IMR-90 (cell line): Measurements from ENCODE around the gene GNE. TPM values are rescaled to one million over a fixed set of nuclear protein-coding genes. Genes with fewer than 3 reads are reported as not detected.

Experiments used
- ATAC-seq: fragments of 200-7000 bp; cut with Tn5 transposase; 2 replicates; pipeline ENCODE4 v1.9.1; 2020; ENCODE audit warnings: low read depth, mild to moderate bottlenecking, moderate library complexity
- BruUV-seq: library from RNA; stranded (reverse); fragments of 400-500 nt; replicated peaks from 2 replicates; lab custom pipeline; 2021; lab: Mats Ljungman, UMichigan
- CTCF ChIA-PET: fragments of 300-600 bp; formaldehyde crosslinking; extraction: SDS; loops from one replicate; lab custom pipeline; 2021; ENCODE audit warnings: antibody characterized with exemption; lab: Yijun Ruan, JAX
- POLR2A ChIA-PET: fragments of 300-600 bp; sonication (Branson Sonifier 250); formaldehyde crosslinking; loops from one replicate; lab custom pipeline; 2022; ENCODE audit warnings: antibody characterized with exemption; ENCODE audit not compliant: unreplicated experiment; lab: Charles Lee
- DNase-seq: peaks from one replicate; pipeline ENCODE4 v3.0.0; 2013
- H2AFZ ChIP-seq: replicated peaks from 2 replicates; pipeline ENCODE3; 2013; ENCODE audit warnings: low read length, mild to moderate bottlenecking; ENCODE audit not compliant: poor library complexity
- H2AK5ac ChIP-seq: 2 replicates; pipeline ENCODE4 v1.6.1; 2013; ENCODE audit warnings: low read depth, low read length, inconsistent platforms
- H2AK9ac ChIP-seq: replicated peaks from 2 replicates; pipeline ENCODE3; 2013; ENCODE audit warnings: mild to moderate bottlenecking, low read depth, low read length, moderate library complexity; ENCODE audit not compliant: poor library complexity
- H2BK120ac ChIP-seq: 2 replicates; pipeline ENCODE4 v1.6.1; 2013; ENCODE audit warnings: low read depth, low read length, inconsistent platforms
- H2BK15ac ChIP-seq: 3 replicates; pipeline ENCODE4 v1.6.1; 2013; ENCODE audit warnings: low read depth, low read length, inconsistent platforms
- H2BK20ac ChIP-seq: 2 replicates; pipeline ENCODE4 v1.6.1; 2013; ENCODE audit warnings: low read depth, mild to moderate bottlenecking, inconsistent platforms, low read length, moderate library complexity
- H2BK5ac ChIP-seq: 2 replicates; pipeline ENCODE4 v1.6.1; 2013; ENCODE audit warnings: mild to moderate bottlenecking, low read depth, low read length, inconsistent platforms; ENCODE audit not compliant: poor library complexity, severe bottlenecking
- H3K14ac ChIP-seq: replicated peaks from 2 replicates; pipeline ENCODE4 v1.6.1; 2013; ENCODE audit warnings: low read depth, low read length, inconsistent platforms
- H3K18ac ChIP-seq: 2 replicates; pipeline ENCODE4 v1.6.1; 2013; ENCODE audit warnings: low read depth, low read length, control low read depth
- H3K23ac ChIP-seq: 2 replicates; pipeline ENCODE4 v1.6.1; 2013; ENCODE audit warnings: low read depth, low read length, inconsistent platforms
- H3K27ac ChIP-seq: 2 replicates; pipeline ENCODE4 v1.5.1; 2013; ENCODE audit warnings: mild to moderate bottlenecking, control low read depth, low read length; ENCODE audit not compliant: insufficient read depth
- H3K27me3 ChIP-seq: 2 replicates; pipeline ENCODE4 v1.6.1; 2013; ENCODE audit warnings: low read length; ENCODE audit not compliant: control insufficient read depth, insufficient read depth
- H3K36me3 ChIP-seq: 2 replicates; pipeline ENCODE4 v1.6.1; 2013; ENCODE audit warnings: low read length, mixed read lengths; ENCODE audit not compliant: control insufficient read depth, insufficient read depth
- H3K4ac ChIP-seq: 2 replicates; pipeline ENCODE4 v1.6.1; 2013; ENCODE audit warnings: low read depth, low read length, inconsistent platforms
- H3K4me1 ChIP-seq: 2 replicates; pipeline ENCODE4 v1.6.1; 2013; ENCODE audit warnings: low read length, mixed read lengths; ENCODE audit not compliant: control insufficient read depth, insufficient read depth
- H3K4me2 ChIP-seq: 2 replicates; pipeline ENCODE4 v1.6.1; 2013; ENCODE audit warnings: low read depth, mild to moderate bottlenecking, control low read depth, low read length, moderate library complexity
- H3K4me3 ChIP-seq: 2 replicates; pipeline ENCODE4 v1.5.1; 2013; ENCODE audit warnings: low read depth, mild to moderate bottlenecking, control low read depth, low read length, moderate library complexity; ENCODE audit not compliant: insufficient read depth
- H3K56ac ChIP-seq: 2 replicates; pipeline ENCODE4 v1.6.1; 2013; ENCODE audit warnings: low read length, inconsistent platforms; ENCODE audit not compliant: insufficient read depth; ENCODE audit errors: extremely low read depth
- H3K79me1 ChIP-seq, 2 experiments: 2 replicates each; pipeline ENCODE4 v1.6.1; 2013; ENCODE audit warnings: low read length in 2 of 2, inconsistent platforms in 1 of 2, low read depth in 1 of 2
- H3K9ac ChIP-seq: 2 replicates; pipeline ENCODE4 v1.6.1; 2013; ENCODE audit warnings: low read depth, low read length, control low read depth
- H3K9me1 ChIP-seq: 2 replicates; pipeline ENCODE4 v1.6.1; 2013; ENCODE audit warnings: low read length, inconsistent platforms; ENCODE audit not compliant: insufficient read depth
- H3K9me3 ChIP-seq: 2 replicates; pipeline ENCODE4 v1.6.1; 2013; ENCODE audit warnings: low read length; ENCODE audit not compliant: control insufficient read depth, insufficient read depth
- H4K20me1 ChIP-seq: 2 replicates; pipeline ENCODE4 v1.6.1; 2013; ENCODE audit warnings: low read length, inconsistent platforms; ENCODE audit not compliant: insufficient read depth
- H4K5ac ChIP-seq: 2 replicates; pipeline ENCODE4 v1.6.1; 2013; ENCODE audit warnings: mild to moderate bottlenecking, low read depth, low read length, control low read depth
- H4K8ac ChIP-seq, 2 experiments: 2 replicates each; pipeline ENCODE4 v1.6.1; 2013; ENCODE audit warnings: low read depth in 2 of 2, low read length in 2 of 2, control low read depth in 1 of 2, inconsistent platforms in 1 of 2
- H4K91ac ChIP-seq: 2 replicates; pipeline ENCODE4 v1.6.1; 2013; ENCODE audit warnings: low read depth, low read length, inconsistent platforms; ENCODE audit not compliant: insufficient read depth
- BHLHE40 ChIP-seq: fragments of 150-350 bp; IDR thresholded peaks from 2 replicates; pipeline ENCODE4 v1.6.1; 2016; ENCODE audit warnings: mild to moderate bottlenecking, low read depth, low read length
- CEBPB ChIP-seq: IDR thresholded peaks from 2 replicates; pipeline ENCODE4 v1.6.1; 2012; ENCODE audit warnings: low read depth, low read length, improper control_type of control experiment
- CHD1 ChIP-seq: IDR thresholded peaks from 2 replicates; pipeline ENCODE4 v1.6.1; 2012; ENCODE audit warnings: low read depth, low read length, improper control_type of control experiment
- MAFK ChIP-seq: IDR thresholded peaks from 2 replicates; pipeline ENCODE4 v1.6.1; 2012; ENCODE audit warnings: low read depth, low read length, improper control_type of control experiment
- MAZ ChIP-seq: IDR thresholded peaks from 2 replicates; pipeline ENCODE4 v1.6.1; 2012; ENCODE audit warnings: low read depth, mild to moderate bottlenecking, low read length, improper control_type of control experiment, moderate library complexity, borderline replicate concordance
- MXI1 ChIP-seq: IDR thresholded peaks from 2 replicates; pipeline ENCODE4 v1.6.1; 2012; ENCODE audit warnings: low read depth, mild to moderate bottlenecking, low read length, moderate library complexity, borderline replicate concordance
- NFE2L2 ChIP-seq: fragments of 150-350 bp; IDR thresholded peaks from 2 replicates; pipeline ENCODE4 v1.6.1; 2016; ENCODE audit warnings: low read depth, mild to moderate bottlenecking, low read length
- POLR2A ChIP-seq: IDR thresholded peaks from 2 replicates; pipeline ENCODE4 v1.6.1; 2012; ENCODE audit warnings: mild to moderate bottlenecking, low read depth, low read length
- RAD21 ChIP-seq: IDR thresholded peaks from 2 replicates; pipeline ENCODE4 v1.6.1; 2012; ENCODE audit warnings: low read length, improper control_type of control experiment
- RCOR1 ChIP-seq: IDR thresholded peaks from 2 replicates; pipeline ENCODE4 v1.6.1; 2012; ENCODE audit warnings: mild to moderate bottlenecking, low read length, improper control_type of control experiment; ENCODE audit not compliant: insufficient replicate concordance
- RFX5 ChIP-seq: IDR thresholded peaks from 2 replicates; pipeline ENCODE4 v1.8.0; 2012; ENCODE audit warnings: low read depth, mild to moderate bottlenecking, low read length, moderate library complexity
- SMC3 ChIP-seq: fragments of 150-350 bp; IDR thresholded peaks from 2 replicates; pipeline ENCODE4 v1.6.1; 2016; ENCODE audit warnings: low read depth, mild to moderate bottlenecking, antibody characterized with exemption, low read length, moderate library complexity
- WGBS, 2 experiments: methylation state at CpG; one replicate each; pipeline versions ENCODE4 v1.1.5 to v1.1.7; 2013; ENCODE audit warnings: missing lambda C conversion rate in 2 of 2; ENCODE audit not compliant: insufficient read length in 1 of 2; ENCODE audit errors: extremely low coverage in 2 of 2; 5-methylcytosine and 5-hydroxymethylcytosine counted together
- dilution Hi-C: fragments of 300-500 bp; cut with HindIII; formaldehyde crosslinking; loops from one replicate; pipeline ENCODE4 v1.14.3; 2018; ENCODE audit warnings: low sequenced_read_pairs; ENCODE audit not compliant: unreplicated experiment
- in situ Hi-C: fragments of 300-500 bp; cut with MboI; formaldehyde crosslinking; loops from 3 replicates; pipeline ENCODE4 v1.14.3; 2019; ENCODE audit warnings: low sequenced_read_pairs, inconsistent platforms, mixed read lengths
- intact Hi-C: fragments of 100-400 bp; cut with micrococcal nuclease; formaldehyde crosslinking; loops from 2 replicates; pipeline ENCODE4 v1.10.0; 2022
- polyA plus RNA-seq, 3 experiments: library from polyadenylated mRNA; depleted of rRNA; stranded (reverse); fragments of >200 nt; gene quantifications; 2 replicates each; pipeline ENCODE4 v1.2.3, GENCODE V29; 2012; ENCODE audit warnings: low replicate concordance in 1 of 3
- total RNA-seq: library from RNA; depleted of rRNA; stranded (reverse); fragments of >200 nt; gene quantifications from 2 replicates; pipeline ENCODE4 v1.2.3, GENCODE V29; 2012
- TF ChIP-seq, protein P1 (sequence below): conservative IDR thresholded peaks from 2 replicates; pipeline ENCODE4 v1.5.1; 2012; ENCODE audit warnings: mild to moderate bottlenecking, low read depth, low read length, improper control_type of control experiment
- TF ChIP-seq, protein P2 (sequence below): fragments of 150-350 bp; IDR thresholded peaks from 2 replicates; pipeline ENCODE4 v1.6.1; 2017; ENCODE audit warnings: mild to moderate bottlenecking, antibody characterized with exemption, low read length, low read depth
- TF ChIP-seq, protein P3 (sequence below): fragments of 150-350 bp; IDR thresholded peaks from 2 replicates; pipeline ENCODE4 v1.6.1; 2016; ENCODE audit warnings: low read depth, mild to moderate bottlenecking, low read length, moderate library complexity, borderline replicate concordance

GNE gene
- total and polyA plus RNA-seq, 2 of the 4 experiments (the other 2 are of a cell fraction) = 11.7 to 34.1 TPM

DNA sequence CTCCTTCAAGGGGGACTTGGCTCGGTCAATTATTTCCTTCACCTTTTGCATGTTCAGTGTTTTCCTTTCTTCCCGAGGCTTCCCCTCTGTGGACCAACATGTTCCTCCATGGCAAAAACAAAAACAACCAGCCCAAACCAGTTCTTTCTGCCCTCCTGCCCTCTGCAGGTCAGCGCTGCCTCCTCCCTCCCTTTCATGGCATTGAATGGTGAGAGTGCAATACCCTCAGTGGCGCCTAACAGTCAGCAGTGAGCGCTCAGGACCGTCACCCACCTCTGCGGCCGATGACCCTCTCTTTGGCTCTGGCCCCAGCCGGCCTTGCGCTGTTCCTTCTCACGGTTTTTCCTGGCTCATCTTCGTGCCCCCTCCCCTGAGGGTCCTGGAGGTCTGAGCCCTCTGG lies 34.4 kb upstream of the GNE start:
- Histone ChIP-seq H2AK9ac (no peak overlapping the region), H2AFZ (no peak overlapping the region), H3K9ac (no peak overlapping the region), H3K18ac (no peak overlapping the region), H3K36me3 (no peaks in the 10 kb centered on the region), H3K14ac (no peak overlapping the region), H3K23ac (no peak overlapping the region; the same call in 1 of the 2 replicates), H4K20me1 (no peaks in the 10 kb centered on the region), H2BK5ac (no peak overlapping the region), H3K27ac (no peak overlapping the region), H3K9me3 (no peaks in the 10 kb centered on the region), H3K4me3 (no peak overlapping the region), H3K4me2 (no peak overlapping the region), H3K4ac (no peak overlapping the region), H2BK20ac (no peak overlapping the region), H3K79me1 (no peaks in the 10 kb centered on the region), H2BK15ac (no peak overlapping the region), H3K27me3 (no peaks in the 10 kb centered on the region), H3K4me1 (peaks cover 2% of the 10 kb centered on the region; the same call in 1 of the 2 replicates), H2AK5ac (no peak overlapping the region), H3K56ac (no peak overlapping the region), H2BK120ac (no peak overlapping the region), H3K9me1 (peaks cover 3% of the 10 kb centered on the region), H4K5ac (no peak overlapping the region), H4K8ac (no peak overlapping the region), H4K91ac (no peak overlapping the region)
- DNase-seq (no peak), ATAC-seq (no peak)
- ChIA-PET CTCF (no interaction called here), POLR2A (no interaction called here)
- intact Hi-C loops (no loop called here), dilution Hi-C loops (no loop called here), in situ Hi-C loops (no loop called here)
- WGBS, 2 experiments = 69% methylated on average over 9 of the region's 12 CpGs; no CpG with 5 or more reads in 1 of the 2 experiments
- BruUV-seq = no TSS peak
- TF ChIP-seq MXI1 (no peak), MAFK (no peak), NFE2L2 (no peak), RCOR1 (no peak), RFX5 (no peak), CHD1 (no peak), CEBPB (no peak), MAZ (no peak), POLR2A (no peak), RAD21 (no peak), BHLHE40 (no peak), SMC3 (no peak)
- TF ChIP-seq, protein P1, sequence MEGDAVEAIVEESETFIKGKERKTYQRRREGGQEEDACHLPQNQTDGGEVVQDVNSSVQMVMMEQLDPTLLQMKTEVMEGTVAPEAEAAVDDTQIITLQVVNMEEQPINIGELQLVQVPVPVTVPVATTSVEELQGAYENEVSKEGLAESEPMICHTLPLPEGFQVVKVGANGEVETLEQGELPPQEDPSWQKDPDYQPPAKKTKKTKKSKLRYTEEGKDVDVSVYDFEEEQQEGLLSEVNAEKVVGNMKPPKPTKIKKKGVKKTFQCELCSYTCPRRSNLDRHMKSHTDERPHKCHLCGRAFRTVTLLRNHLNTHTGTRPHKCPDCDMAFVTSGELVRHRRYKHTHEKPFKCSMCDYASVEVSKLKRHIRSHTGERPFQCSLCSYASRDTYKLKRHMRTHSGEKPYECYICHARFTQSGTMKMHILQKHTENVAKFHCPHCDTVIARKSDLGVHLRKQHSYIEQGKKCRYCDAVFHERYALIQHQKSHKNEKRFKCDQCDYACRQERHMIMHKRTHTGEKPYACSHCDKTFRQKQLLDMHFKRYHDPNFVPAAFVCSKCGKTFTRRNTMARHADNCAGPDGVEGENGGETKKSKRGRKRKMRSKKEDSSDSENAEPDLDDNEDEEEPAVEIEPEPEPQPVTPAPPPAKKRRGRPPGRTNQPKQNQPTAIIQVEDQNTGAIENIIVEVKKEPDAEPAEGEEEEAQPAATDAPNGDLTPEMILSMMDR = no peak
- TF ChIP-seq, protein P2, sequence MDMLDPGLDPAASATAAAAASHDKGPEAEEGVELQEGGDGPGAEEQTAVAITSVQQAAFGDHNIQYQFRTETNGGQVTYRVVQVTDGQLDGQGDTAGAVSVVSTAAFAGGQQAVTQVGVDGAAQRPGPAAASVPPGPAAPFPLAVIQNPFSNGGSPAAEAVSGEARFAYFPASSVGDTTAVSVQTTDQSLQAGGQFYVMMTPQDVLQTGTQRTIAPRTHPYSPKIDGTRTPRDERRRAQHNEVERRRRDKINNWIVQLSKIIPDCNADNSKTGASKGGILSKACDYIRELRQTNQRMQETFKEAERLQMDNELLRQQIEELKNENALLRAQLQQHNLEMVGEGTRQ = no peak
- TF ChIP-seq, protein P3, sequence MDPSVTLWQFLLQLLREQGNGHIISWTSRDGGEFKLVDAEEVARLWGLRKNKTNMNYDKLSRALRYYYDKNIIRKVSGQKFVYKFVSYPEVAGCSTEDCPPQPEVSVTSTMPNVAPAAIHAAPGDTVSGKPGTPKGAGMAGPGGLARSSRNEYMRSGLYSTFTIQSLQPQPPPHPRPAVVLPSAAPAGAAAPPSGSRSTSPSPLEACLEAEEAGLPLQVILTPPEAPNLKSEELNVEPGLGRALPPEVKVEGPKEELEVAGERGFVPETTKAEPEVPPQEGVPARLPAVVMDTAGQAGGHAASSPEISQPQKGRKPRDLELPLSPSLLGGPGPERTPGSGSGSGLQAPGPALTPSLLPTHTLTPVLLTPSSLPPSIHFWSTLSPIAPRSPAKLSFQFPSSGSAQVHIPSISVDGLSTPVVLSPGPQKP = no peak
